HG03439 (cell line): ENCODE results near the gene MUCL1.
"Not testable (repeated sequence)": the region's sequence is repeated elsewhere in the genome, so short reads cannot be mapped to it uniquely, and the experiment has no call there.

ENCODE experiments used
- ATAC-seq: cut with Tn5 transposase; IDR thresholded peaks from one replicate; pipeline ENCODE4 v1.9.1; 2021; ENCODE audit warnings: mild to moderate bottlenecking, moderate library complexity; ENCODE audit not compliant: unreplicated experiment

The MUCL1 gene

GRCh38 chr12:54853933-54854538 lies at the start of gene MUCL1:
MUCL1 (plus strand) TSS chr12:54854516; CDS start chr12:54854583, 67 bp downstream.
- peak; percentile 92 for ATAC-seq

- ATAC-seq, result no peak
These were observed 32.6 kb upstream of the MUCL1 start for GRCh38 chr12:54821676-54822075.

- ATAC-seq, result no peak
These were observed 29.9 kb upstream of the MUCL1 start for GRCh38 chr12:54824402-54824801.

GRCh38 chr12:54829511-54829910 lies 24.8 kb upstream of the MUCL1 start:
- ATAC-seq, result no peak

- no peak for ATAC-seq
These were observed 24.1 kb upstream of the MUCL1 start for GRCh38 chr12:54830199-54830598.

GRCh38 chr12:54831631-54832030 lies 22.7 kb upstream of the MUCL1 start:
- no peak for ATAC-seq

GRCh38 chr12:54840244-54840865 lies 14.0 kb upstream of the MUCL1 start:
- ATAC-seq, result no peak

GRCh38 chr12:54857406-54857805 lies 3.1 kb downstream of the MUCL1 start:
- ATAC-seq, result no peak

- ATAC-seq, result no peak
These were observed 4.2 kb downstream of the MUCL1 start for GRCh38 chr12:54858562-54858961.

GRCh38 chr12:54859502-54859901 lies 5.2 kb downstream of the MUCL1 start:
- ATAC-seq, result no peak

- no peak for ATAC-seq
These were observed 7.6 kb downstream of the MUCL1 start for GRCh38 chr12:54861927-54862326.

- no peak for ATAC-seq
These were observed 9.8 kb downstream of the MUCL1 start for GRCh38 chr12:54863948-54864618.

- ATAC-seq, result no peak
These were observed 11.5 kb downstream of the MUCL1 start for GRCh38 chr12:54865683-54866324.

- ATAC-seq, result no peak
These were observed 14.4 kb downstream of the MUCL1 start for GRCh38 chr12:54868690-54869089.

- no peak for ATAC-seq
These were observed 15.7 kb downstream of the MUCL1 start for GRCh38 chr12:54870048-54870447.

- no peak for ATAC-seq
These were observed 16.3 kb downstream of the MUCL1 start for GRCh38 chr12:54870617-54871016.

- ATAC-seq, result no peak
These were observed 24.8 kb downstream of the MUCL1 start for GRCh38 chr12:54879150-54879549.

GRCh38 chr12:54879579-54879978 lies 25.3 kb downstream of the MUCL1 start:
- ATAC-seq, result no peak

- no peak for ATAC-seq
These were observed 27.8 kb downstream of the MUCL1 start for GRCh38 chr12:54882079-54882478.

GRCh38 chr12:54882597-54882996 lies 28.3 kb downstream of the MUCL1 start:
- not testable (repeated sequence) for ATAC-seq

GRCh38 chr12:54888428-54888827 lies 34.1 kb downstream of the MUCL1 start:
- not testable (repeated sequence) for ATAC-seq

GRCh38 chr12:54890339-54890738 lies 36.0 kb downstream of the MUCL1 start:
- no peak for ATAC-seq
